ENCODE data around the gene MOB2. TPM values are rescaled to one million over a fixed set of nuclear protein-coding genes. Genes with fewer than 3 reads are reported as not detected.

MOB2 gene
- total RNA-seq, result 22.6 and 26.9 TPM in 2 replicates

- DNase-seq (ENCODE audit: low read depth), result no peak
- peak; percentile 3 for TF ChIP-seq CTCF (conservative IDR thresholded peaks at IDR 0.05; ENCODE audit: low read depth, low read length)
Measured at GRCh38 chr11:1486054-1486825, at the start of gene MOB2. MOB2 (minus strand) TSS chr11:1486779; CDS start chr11:1486556, 223 bp downstream.

GRCh38 chr11:1534682-1535081, 48.1 kb upstream of the MOB2 start:
- no peak for DNase-seq (ENCODE audit: low read depth)
- TF ChIP-seq CTCF (conservative IDR thresholded peaks at IDR 0.05; ENCODE audit: low read depth, low read length), result no peak

More at GRCh38 chr11:1486054-1486825, at the start of gene MOB2:
- H3K4me3 ChIP-seq (ENCODE audit: low read depth, low read length), result no peak within 1 kb of the TSS

GRCh38 chr11:1534171-1534570, 47.6 kb upstream of the MOB2 start:
- no peak for TF ChIP-seq CTCF (conservative IDR thresholded peaks at IDR 0.05; ENCODE audit: low read depth, low read length)
- H3K4me3 ChIP-seq (ENCODE audit: low read depth, low read length), result no peak overlapping the region
- DNase-seq (ENCODE audit: low read depth), result no peak

More at GRCh38 chr11:1534682-1535081, 48.1 kb upstream of the MOB2 start:
- no peak overlapping the region for H3K4me3 ChIP-seq (ENCODE audit: low read depth, low read length)

- DNase-seq (ENCODE audit: low read depth), result no peak
- TF ChIP-seq CTCF (conservative IDR thresholded peaks at IDR 0.05; ENCODE audit: low read depth, low read length), result no peak
Measured at GRCh38 chr11:1533342-1533725, 46.8 kb upstream of the MOB2 start.

GRCh38 chr11:1532606-1533341, 46.2 kb upstream of the MOB2 start:
- no peak overlapping the region for H3K4me3 ChIP-seq (ENCODE audit: low read depth, low read length)
- no peak for TF ChIP-seq CTCF (conservative IDR thresholded peaks at IDR 0.05; ENCODE audit: low read depth, low read length)
- DNase-seq (ENCODE audit: low read depth), result peak; percentile 6

More at GRCh38 chr11:1533342-1533725, 46.8 kb upstream of the MOB2 start:
- H3K4me3 ChIP-seq (ENCODE audit: low read depth, low read length), result no peak overlapping the region

GRCh38 chr11:1532014-1532586, 45.5 kb upstream of the MOB2 start:
- no peak overlapping the region for H3K4me3 ChIP-seq (ENCODE audit: low read depth, low read length)
- TF ChIP-seq CTCF (conservative IDR thresholded peaks at IDR 0.05; ENCODE audit: low read depth, low read length), result no peak
- DNase-seq (ENCODE audit: low read depth), result no peak
